Nucleus accumbens (tissue), 56 donors: ENCODE data around the gene TEN1.

Source experiments
- DNase-seq, 56 donors: peaks; one replicate each; lab custom pipeline; 2025; lab: John Stamatoyannopoulos, UW

Gene TEN1

DNA sequence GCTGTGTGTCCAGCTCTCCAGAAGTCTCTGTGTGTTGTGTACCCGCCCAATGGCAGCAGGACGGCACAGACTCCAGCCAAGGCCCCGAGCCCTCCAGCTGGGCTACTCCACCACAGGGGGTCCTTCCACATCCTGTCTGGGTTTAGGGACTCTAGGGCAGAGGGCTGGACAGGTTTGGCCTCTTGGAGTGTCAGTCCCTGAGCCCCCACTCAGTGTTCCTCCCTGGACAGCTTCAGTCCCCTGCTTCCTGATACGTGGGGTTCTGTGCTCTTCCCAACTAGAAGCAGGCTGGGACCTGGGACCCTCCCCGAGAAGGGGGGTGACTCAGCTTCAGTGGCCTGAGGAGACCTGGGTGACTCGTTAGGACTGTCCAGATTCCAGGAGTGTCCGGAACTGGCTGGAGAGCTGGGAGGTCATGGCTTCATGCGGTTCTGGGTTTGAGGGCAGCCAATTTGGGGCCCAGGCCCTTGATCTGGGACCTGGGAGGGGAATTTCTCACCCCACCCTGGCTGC is 25.8 kb downstream of the TEN1 start:
- no peak for DNase-seq

DNA sequence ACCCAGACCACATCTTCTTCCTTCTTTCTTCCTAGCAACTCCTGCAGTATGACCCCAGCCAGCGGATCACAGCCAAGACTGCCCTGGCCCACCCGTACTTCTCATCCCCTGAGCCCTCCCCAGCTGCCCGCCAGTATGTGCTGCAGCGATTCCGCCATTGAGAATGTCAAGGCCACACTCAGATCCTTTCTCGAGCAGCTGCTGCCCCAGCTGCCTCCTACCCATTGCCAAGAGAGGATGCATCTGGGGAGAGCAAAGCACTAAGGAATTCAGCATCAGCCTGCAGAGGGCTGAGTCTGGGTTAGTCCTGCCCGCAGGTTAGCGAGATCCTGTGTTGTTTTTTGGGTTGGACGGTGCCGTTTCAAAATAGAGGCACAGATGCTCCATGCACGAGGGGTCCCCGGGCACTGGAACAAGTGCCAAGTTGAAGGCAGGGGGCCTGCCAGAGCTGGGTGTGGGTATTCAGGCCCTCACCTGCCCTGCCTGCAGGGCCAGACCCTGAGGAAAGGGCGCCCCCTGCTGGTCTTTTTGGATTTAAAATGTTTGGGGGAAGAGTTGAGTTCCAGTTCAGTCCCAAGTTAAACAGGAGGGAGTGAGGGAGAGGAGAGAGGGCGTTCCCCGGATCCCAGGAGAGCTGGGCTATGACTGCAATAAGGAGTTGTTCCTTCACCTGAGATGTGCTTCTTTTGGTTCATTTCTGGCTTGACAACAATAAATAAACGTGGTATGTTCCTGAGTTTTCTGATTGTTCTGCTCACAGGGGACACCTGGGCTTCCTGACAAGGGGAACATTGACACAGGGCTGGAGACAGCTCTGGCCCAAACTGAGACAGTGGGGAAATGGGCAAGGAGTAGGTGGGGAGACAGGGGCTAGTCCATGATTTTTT is 26.5 kb downstream of the TEN1 start:
- peak in 50 of 56 donors; percentile 11 to 80 (median 42) for DNase-seq

- no peak for DNase-seq
Observed at GRCh38 chr17:76007131-76007849, 28.2 kb downstream of the TEN1 start.

DNA sequence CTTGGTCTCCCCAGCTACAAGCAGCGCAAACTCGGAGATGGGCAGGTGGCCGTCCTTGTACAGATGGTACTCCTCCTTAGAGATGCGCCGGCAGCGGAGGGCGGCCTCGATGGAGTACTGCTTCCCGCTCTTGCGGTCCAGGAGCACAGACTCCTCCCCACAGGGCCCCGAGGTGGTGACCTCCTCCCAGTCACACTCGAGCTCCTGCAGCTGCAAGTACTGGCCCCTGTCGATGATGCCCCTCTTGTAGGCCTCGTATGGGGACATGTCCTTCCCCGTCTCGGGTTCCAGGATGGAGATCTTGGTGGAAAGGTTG is 28.8 kb downstream of the TEN1 start:
- DNase-seq: no peak

DNA sequence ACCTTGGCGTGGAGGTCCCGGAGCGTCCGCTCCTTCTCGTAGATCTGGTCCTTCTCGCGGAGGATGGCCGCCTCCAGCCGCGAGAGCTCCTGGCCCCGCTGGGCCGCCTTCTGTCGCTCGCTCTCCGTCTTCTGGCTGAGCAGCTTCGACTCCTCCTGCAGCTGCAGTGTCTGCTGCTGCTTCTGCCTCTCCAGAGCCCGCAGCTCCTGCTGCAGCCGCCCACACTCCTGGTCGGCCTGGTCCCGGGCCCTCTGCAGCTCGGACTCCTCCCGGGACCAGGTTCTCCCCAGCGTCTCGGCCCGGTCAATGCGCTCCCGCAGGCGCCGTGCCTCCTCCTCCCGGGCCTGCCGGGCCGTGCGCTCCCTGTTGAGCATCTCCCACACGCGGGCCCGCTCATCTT is 29.2 kb downstream of the TEN1 start:
- no peak for DNase-seq

DNA sequence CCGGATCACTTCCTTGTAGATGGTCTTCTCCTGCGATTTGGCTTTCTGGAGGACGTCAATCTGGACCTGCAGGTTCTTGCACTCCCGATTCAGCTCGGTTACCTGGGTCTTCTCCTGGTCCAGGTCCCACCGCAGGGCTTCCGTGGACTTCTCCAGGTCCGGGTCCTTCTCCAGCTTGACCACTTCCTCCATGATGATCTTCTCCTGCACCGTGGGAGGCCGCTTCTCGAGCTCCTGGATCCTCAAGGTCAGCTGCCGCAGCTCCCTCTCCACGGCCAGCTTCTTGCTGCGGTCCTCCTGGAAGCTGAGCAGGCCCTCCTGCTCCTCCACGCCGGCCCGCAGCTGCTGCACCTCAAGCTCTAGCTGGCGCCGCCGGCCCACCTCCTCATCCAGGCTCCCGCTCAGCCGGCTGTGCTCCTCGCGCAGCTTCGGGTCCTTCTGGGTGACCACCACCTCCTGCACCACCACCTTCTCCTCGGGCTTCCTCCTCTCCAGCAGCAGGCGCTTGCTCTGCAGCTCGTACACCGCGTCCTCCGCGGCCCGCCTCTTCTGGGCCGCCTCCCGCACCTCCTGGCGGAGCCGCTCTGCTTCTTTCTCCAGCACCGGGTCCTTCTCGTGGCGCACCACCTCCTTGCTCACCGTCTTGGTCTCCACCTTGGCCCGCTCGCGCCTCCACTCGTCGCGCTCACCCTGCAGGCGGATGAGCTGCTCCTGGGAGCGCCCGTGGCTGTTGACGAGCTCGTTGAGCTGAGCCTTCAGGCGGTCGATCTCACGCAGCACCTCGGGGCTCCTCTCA is 29.8 kb downstream of the TEN1 start:
- DNase-seq: no peak

- DNase-seq: no peak
Observed at GRCh38 chr17:76009447-76009846, 30.4 kb downstream of the TEN1 start.

- DNase-seq: no peak
Observed at GRCh38 chr17:76009969-76010661, 31.1 kb downstream of the TEN1 start.

DNA sequence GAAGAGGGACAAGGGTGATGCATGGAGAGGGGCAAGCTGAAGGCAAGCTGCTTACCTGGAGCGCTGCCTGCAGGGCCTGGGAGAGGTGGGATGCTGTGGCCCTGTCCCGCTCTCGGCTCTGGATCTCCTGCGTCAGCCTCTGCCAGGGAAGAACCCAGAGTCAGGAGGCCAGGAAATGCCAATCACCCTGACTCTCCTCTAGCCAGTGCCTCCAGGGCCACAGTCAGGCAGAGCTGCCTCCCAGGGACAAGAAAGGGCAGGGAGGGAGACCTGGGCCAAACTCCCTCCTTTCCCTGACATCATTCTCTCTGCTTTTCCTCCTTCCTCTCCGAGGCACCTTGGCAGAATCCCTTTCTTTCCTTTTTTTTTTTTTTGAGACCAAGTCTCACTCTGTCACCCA is 32.9 kb downstream of the TEN1 start:
- DNase-seq: no peak

- DNase-seq: no peak
Observed at GRCh38 chr17:76013377-76013932, 34.4 kb downstream of the TEN1 start.

DNA sequence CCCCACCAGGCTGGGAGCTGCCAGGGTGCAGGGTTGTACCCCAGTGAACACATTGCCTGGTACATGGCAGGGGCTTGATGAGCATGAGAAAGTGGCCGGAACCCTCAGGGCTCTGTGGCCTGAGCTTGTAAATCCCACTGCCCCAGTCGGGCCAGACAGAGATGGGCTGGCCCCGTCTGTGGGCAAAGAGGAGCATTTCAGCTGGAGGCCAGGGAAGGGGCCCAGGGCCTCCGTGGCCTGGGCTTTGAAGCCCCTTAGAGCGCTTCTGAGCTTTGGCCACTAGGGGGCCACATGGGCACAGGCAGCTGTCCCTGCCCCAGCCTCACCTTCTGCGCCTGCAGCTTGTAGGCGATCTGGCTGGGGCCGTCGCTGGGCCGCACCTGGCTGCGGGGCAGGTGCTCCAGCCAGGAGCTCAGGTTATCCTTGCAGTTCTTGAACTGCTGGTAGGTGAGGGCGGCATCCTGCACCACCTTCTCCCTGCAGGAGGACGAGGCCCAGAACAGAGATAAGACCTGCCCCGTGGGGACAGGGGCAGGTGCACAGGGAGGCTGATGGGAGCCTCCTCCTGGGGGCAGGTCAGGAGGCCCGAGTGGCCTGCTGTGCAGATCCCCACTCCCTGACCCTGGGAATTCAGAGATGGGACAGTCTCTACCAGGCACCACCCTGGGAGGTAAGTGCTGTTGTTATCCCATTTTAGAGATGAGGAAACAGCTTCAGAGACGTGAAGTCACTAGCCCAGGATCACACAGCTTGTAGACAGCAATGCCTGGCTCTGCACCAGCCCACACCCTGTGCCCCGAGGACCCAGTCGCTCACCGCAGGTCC is 35.3 kb downstream of the TEN1 start:
- peak in 33 of 56 donors; percentile 3 to 69 (median 28) for DNase-seq

DNA sequence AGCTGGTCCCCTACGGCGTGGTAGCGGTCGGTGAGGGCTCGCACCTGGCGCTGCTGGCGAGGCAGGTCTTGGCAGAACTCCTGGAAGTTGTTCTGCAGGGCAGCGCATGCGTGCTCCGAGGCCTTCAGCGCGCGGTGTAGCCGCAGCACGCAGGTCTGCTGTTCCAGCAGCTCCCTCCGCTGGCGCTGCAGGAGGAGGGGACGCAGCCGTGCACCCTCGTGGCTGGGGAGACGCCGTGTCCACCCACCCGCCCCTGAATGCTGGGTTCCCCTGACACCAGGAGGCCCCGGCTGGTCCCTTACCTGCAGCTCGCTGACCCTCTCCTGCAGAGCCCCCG is 35.9 kb downstream of the TEN1 start:
- DNase-seq: no peak

DNA sequence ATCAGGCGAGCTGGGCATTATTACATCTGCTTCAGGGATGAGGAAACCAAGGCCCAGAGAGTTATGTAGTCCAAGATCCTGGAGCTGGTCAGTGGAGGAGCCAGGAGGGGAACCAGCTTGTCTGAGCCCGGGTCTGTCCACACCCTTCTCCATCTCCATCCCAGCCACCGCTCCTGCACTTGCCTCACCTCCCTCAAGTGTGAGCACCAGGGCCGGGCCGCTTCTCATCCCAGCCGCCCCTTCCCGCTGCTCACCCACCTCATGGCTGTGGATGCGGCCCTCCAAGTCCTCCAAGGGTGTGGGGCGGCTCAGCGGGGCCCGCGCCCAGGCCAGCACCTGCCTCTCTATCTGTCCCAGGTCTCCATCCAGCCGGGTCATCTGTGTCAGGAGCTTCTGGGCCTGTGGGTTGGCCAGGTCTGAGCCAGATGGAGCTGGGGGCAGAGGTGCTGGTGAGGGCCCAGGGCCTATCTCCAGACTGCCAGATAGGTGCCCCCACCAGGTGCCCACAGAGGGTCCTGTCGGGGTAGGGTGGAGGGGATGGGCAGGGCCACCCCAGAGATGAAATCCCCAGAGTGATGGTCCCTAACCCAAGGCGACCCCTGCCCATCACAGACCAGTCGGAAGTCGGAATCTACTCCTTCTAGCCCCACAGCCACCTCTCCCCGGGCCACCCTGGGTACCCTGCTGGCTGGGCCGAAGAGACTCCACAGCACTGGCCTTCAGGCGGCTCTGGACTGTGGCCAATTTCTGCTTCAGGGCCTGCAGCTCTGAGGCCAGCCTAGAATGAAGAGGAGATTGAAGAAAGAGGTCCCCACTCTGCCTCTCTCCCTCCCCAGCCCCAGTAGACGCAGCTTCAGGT is 38.7 kb downstream of the TEN1 start:
- DNase-seq: no peak

DNA sequence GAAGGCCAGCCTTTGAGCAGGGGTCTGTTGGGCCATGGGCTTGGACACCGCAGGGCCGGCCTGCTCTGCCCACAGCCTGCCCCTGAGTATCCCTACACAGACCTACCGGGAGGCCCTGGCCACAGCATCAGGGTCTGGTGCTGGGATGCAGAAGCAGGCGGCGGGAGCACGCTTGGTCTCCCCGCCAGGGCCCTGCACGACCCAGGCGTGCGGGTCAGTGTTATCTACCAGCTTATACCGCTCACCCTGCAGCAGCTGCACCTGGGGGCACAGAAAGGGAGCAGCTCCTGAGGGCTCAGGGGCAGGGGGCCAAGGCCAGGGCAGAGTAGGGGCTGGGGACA is 39.3 kb downstream of the TEN1 start:
- DNase-seq: no peak

- no peak for DNase-seq
Observed at GRCh38 chr17:76018801-76019200, 39.8 kb downstream of the TEN1 start.

- DNase-seq: no peak
Observed at GRCh38 chr17:76019833-76020467, 40.9 kb downstream of the TEN1 start.

GRCh38 chr17:76022285-76022684 is 43.2 kb downstream of the TEN1 start:
- DNase-seq: no peak
